K562 (cell line): ENCODE results near the gene FKBP2. TPM values are rescaled to one million over a fixed set of nuclear protein-coding genes. Genes with fewer than 3 reads are reported as not detected.

Experiments used
- BHLHE40 ChIP-seq: IDR thresholded peaks from 2 replicates; pipeline ENCODE4 v1.6.1; 2011; ENCODE audit warnings: low read length, improper control_type of control experiment
- CBX2 ChIP-seq: fragments of 200-600 bp; sonication (generic); IDR thresholded peaks from one replicate; pipeline ENCODE4 v1.6.1; 2012; ENCODE audit warnings: mild to moderate bottlenecking, low read length, inconsistent platforms; ENCODE audit not compliant: insufficient read depth, poor library complexity, severe bottlenecking
- CGGBP1 ChIP-seq: fragments of 250-450 bp; sonication (Bioruptor Pico); IDR thresholded peaks from 2 replicates; pipeline ENCODE4 v1.9.0; 2021; ENCODE audit warnings: mild to moderate bottlenecking
- DMBX1 ChIP-seq: fragments of 250-450 bp; sonication (Bioruptor Pico); IDR thresholded peaks from 2 replicates; pipeline ENCODE4 v1.8.0; 2022; ENCODE audit warnings: inconsistent platforms, mild to moderate bottlenecking, moderate library complexity, borderline replicate concordance
- HES1 ChIP-seq: fragments of 450-650 bp; IDR thresholded peaks from 2 replicates; pipeline ENCODE4 v1.6.1; 2016; ENCODE audit warnings: low read depth, mild to moderate bottlenecking, moderate library complexity
- JUNB ChIP-seq: fragments of 450-650 bp; formaldehyde crosslinking; conservative IDR thresholded peaks from 2 replicates; pipeline ENCODE4 v1.4.0; 2020; ENCODE audit warnings: mild to moderate bottlenecking
- MITF ChIP-seq: IDR thresholded peaks from 2 replicates; pipeline ENCODE4 v1.6.1; 2014; ENCODE audit warnings: antibody characterized with exemption
- NCOA2 ChIP-seq, 2 experiments: fragments of 450-650 bp; IDR thresholded peaks; 2 replicates each; pipeline ENCODE4 v1.6.1; 2018; ENCODE audit warnings: mild to moderate bottlenecking in 2 of 2, moderate library complexity in 1 of 2; ENCODE audit not compliant: partially characterized antibody in 2 of 2
- NCOR1 ChIP-seq: fragments of 450-650 bp; IDR thresholded peaks from 2 replicates; pipeline ENCODE4 v1.6.1; 2016; ENCODE audit warnings: mild to moderate bottlenecking, moderate library complexity
- PCBP2 ChIP-seq: fragments of 200-400 bp; formaldehyde crosslinking; IDR thresholded peaks from 2 replicates; pipeline ENCODE4 v1.6.1; 2018; ENCODE audit warnings: low read length, low read depth, mild to moderate bottlenecking, moderate library complexity; ENCODE audit not compliant: poor library complexity, severe bottlenecking
- RFX7 ChIP-seq: fragments of 250-450 bp; sonication (Bioruptor Pico); IDR thresholded peaks from 2 replicates; pipeline ENCODE4 v1.5.1; 2021; ENCODE audit warnings: mild to moderate bottlenecking
- STAT5B ChIP-seq: fragments of 250-450 bp; sonication (Bioruptor Pico); IDR thresholded peaks from 2 replicates; pipeline ENCODE4 v1.8.0; 2021; ENCODE audit warnings: mild to moderate bottlenecking, inconsistent platforms
- TBP ChIP-seq: optimal IDR thresholded peaks from 2 replicates; pipeline ENCODE3; 2011; ENCODE audit warnings: low read depth, low read length, improper control_type of control experiment
- TCF15 ChIP-seq: fragments of 250-450 bp; sonication (Bioruptor Pico); IDR thresholded peaks from 2 replicates; pipeline ENCODE4 v1.8.0; 2022; ENCODE audit warnings: moderate library complexity, mild to moderate bottlenecking, inconsistent platforms
- TFAP4 ChIP-seq: sonication (generic); formaldehyde crosslinking; IDR thresholded peaks from 2 replicates; pipeline ENCODE4 v1.8.0; 2022; ENCODE audit warnings: missing genetic modification reagents, mild to moderate bottlenecking, moderate library complexity, borderline replicate concordance
- TRIM25 ChIP-seq: fragments of 450-650 bp; IDR thresholded peaks from 2 replicates; pipeline ENCODE4 v1.7.0; 2016; ENCODE audit warnings: borderline replicate concordance
- ZFP36 ChIP-seq: fragments of 150-350 bp; IDR thresholded peaks from 2 replicates; pipeline ENCODE4 v1.6.1; 2018; ENCODE audit warnings: low read length, low read depth; ENCODE audit not compliant: partially characterized antibody
- ZKSCAN1 ChIP-seq: fragments of 150-350 bp; IDR thresholded peaks from 2 replicates; pipeline ENCODE4 v1.6.1; 2016; ENCODE audit warnings: low read depth, low read length
- ZNF347 ChIP-seq: fragments of 450-650 bp; formaldehyde crosslinking; IDR thresholded peaks from 2 replicates; pipeline ENCODE4 v1.4.0; 2020; ENCODE audit warnings: low read depth, mild to moderate bottlenecking, moderate library complexity
- ZNF41 ChIP-seq: fragments of 250-450 bp; sonication (Bioruptor Pico); conservative IDR thresholded peaks from 2 replicates; pipeline ENCODE4 v1.4.0; 2020; ENCODE audit warnings: mild to moderate bottlenecking
- ZNF830 ChIP-seq: fragments of 250-450 bp; sonication (Bioruptor Pico); IDR thresholded peaks from 2 replicates; pipeline ENCODE4 v1.5.0; 2021; ENCODE audit warnings: mild to moderate bottlenecking
- polyA plus RNA-seq, 8 experiments: library from polyadenylated mRNA; depleted of rRNA in 4 of 8; stranded (reverse) in 5 of 8; unstranded in 3 of 8; fragments of >200 nt; fragmentation: Nextera tagmentation in 2 of 8; fragmentation: Illumina TruSeq in 1 of 8; extraction: Ambion mirVana in 2 of 8; extraction: Trizol in 1 of 8; gene quantifications; 2 replicates each; pipeline versions ENCODE4 v1.2.1 to v1.2.3, GENCODE V29; 2011 to 2014; ENCODE audit warnings: inconsistent platforms in 1 of 8, missing spikeins in 1 of 8
- total RNA-seq, 7 experiments: library from RNA; depleted of rRNA in 6 of 7; stranded (reverse); fragments of >200 nt in 6 of 7; fragmentation: Illumina TruSeq in 2 of 7; extraction: Trizol in 2 of 7; gene quantifications; 2 replicates each; pipeline versions ENCODE4 v1.2.1 to v1.2.3, GENCODE V29; 2011 to 2021; ENCODE audit warnings: low replicate concordance in 1 of 7

Gene FKBP2
- total and polyA plus RNA-seq, 9 of the 15 experiments (the other 6 are each of a cell fraction or from before 2014, with no cell fraction given) = 3.5 to 151 (median 58.1) TPM

GRCh38 chr11:64284048-64284961 lies 43.4 kb downstream of the FKBP2 start, which contains the start of gene BAD (continued):
- TF ChIP-seq NCOA2 (IDR thresholded peaks at IDR 0.05; ENCODE audit: partially characterized antibody in 2 of 2) = no peak
- no peak for TF ChIP-seq ZFP36
- no peak for TF ChIP-seq NCOR1
- peak; percentile 48 for TF ChIP-seq TFAP4 (CRISPR knock-in tag)
- no peak for TF ChIP-seq TRIM25
- TF ChIP-seq CBX2 = no peak
- no peak for TF ChIP-seq TCF15 (CRISPR knock-in tag)
- no peak for TF ChIP-seq STAT5B (CRISPR knock-in tag)
- no peak for TF ChIP-seq JUNB (CRISPR knock-in tag)
- no peak for TF ChIP-seq MITF
- no peak for TF ChIP-seq DMBX1 (CRISPR knock-in tag)
- no peak for TF ChIP-seq ZNF41 (CRISPR knock-in tag)
- TF ChIP-seq PCBP2 = no peak
- TF ChIP-seq TBP = peak; percentile 23
- no peak for TF ChIP-seq RFX7 (CRISPR knock-in tag)
- TF ChIP-seq ZNF347 (CRISPR knock-in tag) = no peak
- TF ChIP-seq BHLHE40 = no peak
- TF ChIP-seq ZNF830 (CRISPR knock-in tag) = no peak
- no peak for TF ChIP-seq HES1
- TF ChIP-seq CGGBP1 = 0 out of 2 replicates have a peak, but pooled peaks have one; percentile 54
- 0 out of 2 replicates have a peak, but pooled peaks have one; percentile 2 for TF ChIP-seq ZKSCAN1
